Activated naive CD4-positive, alpha-beta T cell treated with Interleukin-2 at 50 U/mL for 16 hours (primary cell): ENCODE results near the gene FGF9.

Experiments
- DNase-seq: peaks from one replicate; pipeline ENCODE4 v3.0.0-alpha.2; 2020

The FGF9 gene

GRCh38 chr13:21675095-21675991, 4.5 kb downstream of the FGF9 start:
- DNase-seq, result peak; percentile 46

GRCh38 chr13:21676611-21677021, 5.7 kb downstream of the FGF9 start:
- no peak for DNase-seq

GRCh38 chr13:21677075-21677623, 6.3 kb downstream of the FGF9 start:
- no peak for DNase-seq

- DNase-seq, result no peak
These were observed 12.3 kb downstream of the FGF9 start for GRCh38 chr13:21683034-21683733.

- DNase-seq, result no peak
These were observed 13.7 kb downstream of the FGF9 start for GRCh38 chr13:21684576-21684975.

GRCh38 chr13:21685485-21686064, 14.7 kb downstream of the FGF9 start:
- no peak for DNase-seq

- peak; percentile 33 for DNase-seq
These were observed 16.0 kb downstream of the FGF9 start for GRCh38 chr13:21686751-21687391.

- DNase-seq, result no peak
These were observed 17.2 kb downstream of the FGF9 start for GRCh38 chr13:21688056-21688455.

GRCh38 chr13:21689097-21689496, 18.2 kb downstream of the FGF9 start:
- DNase-seq, result no peak

- no peak for DNase-seq
These were observed 20.1 kb downstream of the FGF9 start for GRCh38 chr13:21690955-21691354.

- DNase-seq, result no peak
These were observed 20.6 kb downstream of the FGF9 start for GRCh38 chr13:21691500-21691899.

- no peak for DNase-seq
These were observed 21.1 kb downstream of the FGF9 start for GRCh38 chr13:21691928-21692327.

- no peak for DNase-seq
These were observed 24.0 kb downstream of the FGF9 start for GRCh38 chr13:21694831-21695230.

GRCh38 chr13:21695546-21695945, 24.7 kb downstream of the FGF9 start:
- no peak for DNase-seq

- no peak for DNase-seq
These were observed 26.1 kb downstream of the FGF9 start for GRCh38 chr13:21696865-21697448.

- DNase-seq, result no peak
These were observed 28.2 kb downstream of the FGF9 start for GRCh38 chr13:21698817-21699679.

GRCh38 chr13:21701460-21701859, 30.6 kb downstream of the FGF9 start:
- no peak for DNase-seq

GRCh38 chr13:21703846-21704245, 33.0 kb downstream of the FGF9 start:
- no peak for DNase-seq

- no peak for DNase-seq
These were observed 36.7 kb downstream of the FGF9 start for GRCh38 chr13:21707586-21707985.

- DNase-seq, result no peak
These were observed 38.8 kb downstream of the FGF9 start for GRCh38 chr13:21709697-21710096.

- DNase-seq, result no peak
These were observed 39.3 kb downstream of the FGF9 start for GRCh38 chr13:21710163-21710562.

GRCh38 chr13:21717817-21718216, 46.9 kb downstream of the FGF9 start:
- DNase-seq, result no peak
